ENCODE results near the gene LIN28A. TPM values are rescaled to one million over a fixed set of nuclear protein-coding genes. Genes with fewer than 3 reads are reported as not detected.

The LIN28A gene
- not detected for total RNA-seq

GRCh38 chr1:26410706-26411623 is at the start of gene LIN28A:
TSS of gene LIN28A (plus strand) at chr1:26410817. CDS start at chr1:26410892, 75 bp downstream.
- H3K4me1 ChIP-seq (ENCODE audit: control insufficient read depth in 1 of 2, low read depth in 2 of 2) = no peaks in the 10 kb centered on the region
- H3K4me3 ChIP-seq = no peak within 1 kb of the TSS
- no peak for TF ChIP-seq CTCF (IDR thresholded peaks at IDR 0.05)
- no peak within 1 kb of the TSS for H3K27ac ChIP-seq
- H3K27me3 ChIP-seq (replicated peaks; ENCODE audit: insufficient read depth) = peaks cover 17% of the 10 kb centered on the region
- no peak for ATAC-seq (ENCODE audit: insufficient number of reproducible peaks, low FRiP score, low read depth)
- H3K36me3 ChIP-seq = no peaks in the 10 kb centered on the region
- H3K9me3 ChIP-seq = no peaks in the 10 kb centered on the region
- DNase-seq (ENCODE audit: low spot score) = no peak

- no peak for ATAC-seq (ENCODE audit: insufficient number of reproducible peaks, low FRiP score, low read depth)
- H3K4me3 ChIP-seq = no peak overlapping the region
- no peaks in the 10 kb centered on the region for H3K36me3 ChIP-seq
- H3K27ac ChIP-seq = no peak overlapping the region
- H3K4me1 ChIP-seq (ENCODE audit: control insufficient read depth in 1 of 2, low read depth in 2 of 2) = peaks cover 0 to 8% of the 10 kb centered on the region in 2 donors
- H3K9me3 ChIP-seq = no peaks in the 10 kb centered on the region
- DNase-seq (ENCODE audit: low spot score) = no peak
- peaks cover 17% of the 10 kb centered on the region for H3K27me3 ChIP-seq (replicated peaks; ENCODE audit: insufficient read depth)
- no peak for TF ChIP-seq CTCF (IDR thresholded peaks at IDR 0.05)
Observed at GRCh38 chr1:26361605-26362122, 49.0 kb upstream of the LIN28A start.

GRCh38 chr1:26362331-26362730 is 48.3 kb upstream of the LIN28A start:
- TF ChIP-seq CTCF (IDR thresholded peaks at IDR 0.05) = no peak
- DNase-seq (ENCODE audit: low spot score) = no peak
- Histone ChIP-seq H3K4me1 (ENCODE audit: control insufficient read depth in 1 of 2, low read depth in 2 of 2) (peaks cover 0 to 8% of the 10 kb centered on the region in 2 donors), H3K9me3 (no peaks in the 10 kb centered on the region), H3K27me3 (replicated peaks; ENCODE audit: insufficient read depth) (peaks cover 17% of the 10 kb centered on the region), H3K27ac (no peak overlapping the region), H3K36me3 (no peaks in the 10 kb centered on the region), H3K4me3 (no peak overlapping the region)
- ATAC-seq (ENCODE audit: insufficient number of reproducible peaks, low FRiP score, low read depth) = no peak

- Histone ChIP-seq H3K9me3 (no peaks in the 10 kb centered on the region), H3K4me1 (ENCODE audit: control insufficient read depth in 1 of 2, low read depth in 2 of 2) (peaks cover 0 to 8% of the 10 kb centered on the region in 2 donors), H3K36me3 (no peaks in the 10 kb centered on the region), H3K4me3 (no peak overlapping the region), H3K27ac (no peak overlapping the region), H3K27me3 (replicated peaks; ENCODE audit: insufficient read depth) (peaks cover 17% of the 10 kb centered on the region)
- no peak for ATAC-seq (ENCODE audit: insufficient number of reproducible peaks, low FRiP score, low read depth)
- TF ChIP-seq CTCF (IDR thresholded peaks at IDR 0.05) = peak; percentile 74
- DNase-seq (ENCODE audit: low spot score) = peak; percentile 19
Observed at GRCh38 chr1:26363549-26364448, 46.8 kb upstream of the LIN28A start.

- Histone ChIP-seq H3K4me3 (no peak overlapping the region), H3K9me3 (no peaks in the 10 kb centered on the region), H3K36me3 (no peaks in the 10 kb centered on the region), H3K4me1 (ENCODE audit: control insufficient read depth in 1 of 2, low read depth in 2 of 2) (peaks cover 0 to 8% of the 10 kb centered on the region in 2 donors), H3K27ac (no peak overlapping the region), H3K27me3 (replicated peaks; ENCODE audit: insufficient read depth) (peaks cover 19% of the 10 kb centered on the region)
- DNase-seq (ENCODE audit: low spot score) (no peak), ATAC-seq (ENCODE audit: insufficient number of reproducible peaks, low FRiP score, low read depth) (no peak)
- TF ChIP-seq CTCF (IDR thresholded peaks at IDR 0.05) = no peak
Observed at GRCh38 chr1:26364956-26365355, 45.7 kb upstream of the LIN28A start.
